Astrocyte (in vitro differentiated cells and primary cell): ENCODE measurements around the gene SETD1B. TPM values are rescaled to one million over a fixed set of nuclear protein-coding genes. Genes with fewer than 3 reads are reported as not detected.

Experiments
- DNase-seq: peaks from one replicate; pipeline ENCODE4 v3.0.0-alpha.2; 2010; ENCODE audit warnings: low read depth
- FAIRE-seq: peaks from 2 replicates; lab custom pipeline; 2011; peaks lifted over from hg19 to GRCh38; lab: Jason Lieb, UNC
- H2AFZ ChIP-seq: 2 replicates; pipeline ENCODE4 v1.6.0; 2012; ENCODE audit warnings: low read depth, low read length, inconsistent platforms
- H3K27ac ChIP-seq: 2 replicates; pipeline ENCODE4 v1.5.1; 2011; ENCODE audit warnings: low read depth, low read length, inconsistent platforms
- H3K27me3 ChIP-seq: 2 replicates; pipeline ENCODE4 v1.6.0; 2011; ENCODE audit warnings: low read length, inconsistent platforms; ENCODE audit not compliant: insufficient read depth
- H3K36me3 ChIP-seq: 2 replicates; pipeline ENCODE4 v1.5.1; 2011; ENCODE audit warnings: low read length, inconsistent platforms; ENCODE audit not compliant: insufficient read depth
- H3K4me1 ChIP-seq: 2 replicates; pipeline ENCODE4 v1.5.1; 2011; ENCODE audit warnings: low read length, inconsistent platforms; ENCODE audit not compliant: insufficient read depth
- H3K4me2 ChIP-seq: 2 replicates; pipeline ENCODE4 v1.6.0; 2012; ENCODE audit warnings: low read length, inconsistent platforms
- H3K4me3 ChIP-seq: 2 replicates; pipeline ENCODE4 v1.5.1; 2011; ENCODE audit warnings: low read depth, mild to moderate bottlenecking, low read length, inconsistent platforms; ENCODE audit not compliant: insufficient read depth
- H3K79me2 ChIP-seq: 2 replicates; pipeline ENCODE4 v1.6.0; 2012; ENCODE audit warnings: mild to moderate bottlenecking, low read length, inconsistent platforms; ENCODE audit not compliant: insufficient read depth
- H3K9ac ChIP-seq: 2 replicates; pipeline ENCODE4 v1.6.0; 2012; ENCODE audit warnings: mild to moderate bottlenecking, low read length, inconsistent platforms
- H3K9me3 ChIP-seq: 2 replicates; pipeline ENCODE4 v1.5.1; 2012; ENCODE audit warnings: low read depth, mild to moderate bottlenecking, low read length, inconsistent platforms; ENCODE audit not compliant: insufficient read depth
- H4K20me1 ChIP-seq: 2 replicates; pipeline ENCODE4 v1.6.0; 2012; ENCODE audit warnings: low read length, inconsistent platforms; ENCODE audit not compliant: insufficient read depth
- H3K27ac Mint-ChIP-seq: one replicate; pipeline ENCODE4 v1.8.0; 2021; ENCODE audit warnings: mild to moderate bottlenecking, mixed read lengths; ENCODE audit not compliant: unreplicated experiment
- H3K27me3 Mint-ChIP-seq: one replicate; pipeline ENCODE4 v1.8.0; 2021; ENCODE audit warnings: low read depth, mixed read lengths; ENCODE audit not compliant: unreplicated experiment
- H3K36me3 Mint-ChIP-seq: one replicate; pipeline ENCODE4 v1.8.0; 2021; ENCODE audit warnings: low read depth, mixed read lengths; ENCODE audit not compliant: unreplicated experiment
- H3K4me1 Mint-ChIP-seq: one replicate; pipeline ENCODE4 v1.8.0; 2021; ENCODE audit warnings: low read depth, mixed read lengths; ENCODE audit not compliant: unreplicated experiment
- H3K4me3 Mint-ChIP-seq: one replicate; pipeline ENCODE4 v1.8.0; 2021; ENCODE audit warnings: mild to moderate bottlenecking, moderate library complexity, mixed read lengths; ENCODE audit not compliant: unreplicated experiment
- H3K9me3 Mint-ChIP-seq: one replicate; pipeline ENCODE4 v1.8.0; 2021; ENCODE audit warnings: mild to moderate bottlenecking, mixed read lengths; ENCODE audit not compliant: unreplicated experiment
- EZH2 ChIP-seq: IDR thresholded peaks from 2 replicates; pipeline ENCODE4 v1.6.1; 2012; ENCODE audit warnings: mild to moderate bottlenecking, low read length, inconsistent platforms; ENCODE audit not compliant: insufficient read depth
- total RNA-seq: library from RNA; stranded (reverse); gene quantifications from 2 replicates; pipeline ENCODE4 v1.2.1, GENCODE V29; 2021
- TF ChIP-seq, protein P1 (sequence below): IDR thresholded peaks from 2 replicates; pipeline ENCODE4 v1.5.1; 2011; ENCODE audit warnings: low read depth, mild to moderate bottlenecking, inconsistent platforms, low read length, moderate library complexity; ENCODE audit not compliant: insufficient read depth

Gene SETD1B
- total RNA-seq, 1 donor from 2014 or later, result 24.0 TPM

DNA sequence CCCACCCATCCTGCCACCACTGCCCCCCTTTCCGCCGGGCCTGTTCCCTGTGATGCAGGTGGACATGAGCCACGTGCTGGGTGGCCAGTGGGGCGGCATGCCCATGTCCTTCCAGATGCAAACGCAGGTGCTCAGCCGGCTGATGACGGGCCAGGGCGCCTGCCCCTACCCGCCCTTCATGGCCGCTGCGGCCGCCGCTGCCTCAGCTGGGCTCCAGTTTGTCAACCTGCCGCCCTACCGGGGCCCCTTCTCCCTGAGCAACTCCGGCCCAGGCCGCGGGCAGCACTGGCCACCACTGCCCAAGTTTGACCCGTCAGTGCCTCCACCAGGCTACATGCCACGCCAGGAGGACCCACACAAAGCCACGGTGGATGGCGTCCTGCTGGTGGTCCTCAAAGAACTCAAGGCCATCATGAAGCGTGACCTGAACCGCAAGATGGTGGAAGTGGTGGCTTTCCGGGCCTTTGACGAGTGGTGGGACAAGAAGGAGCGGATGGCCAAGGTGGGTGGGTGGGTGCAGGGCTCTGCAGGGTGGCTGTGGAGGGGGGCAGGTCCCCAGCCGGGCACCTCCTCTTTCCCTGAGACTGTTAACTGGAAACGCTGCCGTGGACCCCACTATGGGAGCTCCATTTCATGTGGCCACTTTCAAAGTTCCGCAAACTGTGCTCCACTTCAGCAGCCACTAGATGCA lies 10.8 kb downstream of the SETD1B start:
- Mint-ChIP-seq H3K4me1 (peaks cover 4% of the 10 kb centered on the region), H3K27ac (no peak overlapping the region), H3K9me3 (no peaks in the 10 kb centered on the region), H3K36me3 (peaks cover 12% of the 10 kb centered on the region), H3K27me3 (no peaks in the 10 kb centered on the region), H3K4me3 (no peak overlapping the region)
- H3K27me3 ChIP-seq, result no peaks in the 10 kb centered on the region
- FAIRE-seq (no peak), DNase-seq (no peak)
- no peak overlapping the region for H3K4me3 ChIP-seq
- H3K4me2 ChIP-seq, result no peak overlapping the region
- peaks cover 71% of the 10 kb centered on the region for H4K20me1 ChIP-seq
- H2AFZ ChIP-seq, result no peak overlapping the region
- TF ChIP-seq, protein P1, sequence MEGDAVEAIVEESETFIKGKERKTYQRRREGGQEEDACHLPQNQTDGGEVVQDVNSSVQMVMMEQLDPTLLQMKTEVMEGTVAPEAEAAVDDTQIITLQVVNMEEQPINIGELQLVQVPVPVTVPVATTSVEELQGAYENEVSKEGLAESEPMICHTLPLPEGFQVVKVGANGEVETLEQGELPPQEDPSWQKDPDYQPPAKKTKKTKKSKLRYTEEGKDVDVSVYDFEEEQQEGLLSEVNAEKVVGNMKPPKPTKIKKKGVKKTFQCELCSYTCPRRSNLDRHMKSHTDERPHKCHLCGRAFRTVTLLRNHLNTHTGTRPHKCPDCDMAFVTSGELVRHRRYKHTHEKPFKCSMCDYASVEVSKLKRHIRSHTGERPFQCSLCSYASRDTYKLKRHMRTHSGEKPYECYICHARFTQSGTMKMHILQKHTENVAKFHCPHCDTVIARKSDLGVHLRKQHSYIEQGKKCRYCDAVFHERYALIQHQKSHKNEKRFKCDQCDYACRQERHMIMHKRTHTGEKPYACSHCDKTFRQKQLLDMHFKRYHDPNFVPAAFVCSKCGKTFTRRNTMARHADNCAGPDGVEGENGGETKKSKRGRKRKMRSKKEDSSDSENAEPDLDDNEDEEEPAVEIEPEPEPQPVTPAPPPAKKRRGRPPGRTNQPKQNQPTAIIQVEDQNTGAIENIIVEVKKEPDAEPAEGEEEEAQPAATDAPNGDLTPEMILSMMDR, result no peak
- no peak for TF ChIP-seq EZH2
- H3K9ac ChIP-seq, result no peak overlapping the region
- H3K79me2 ChIP-seq, result peaks cover 70% of the 10 kb centered on the region
- peaks cover 22% of the 10 kb centered on the region for H3K36me3 ChIP-seq
- no peaks in the 10 kb centered on the region for H3K9me3 ChIP-seq
- no peak overlapping the region for H3K27ac ChIP-seq
- peaks cover 23% of the 10 kb centered on the region for H3K4me1 ChIP-seq

DNA sequence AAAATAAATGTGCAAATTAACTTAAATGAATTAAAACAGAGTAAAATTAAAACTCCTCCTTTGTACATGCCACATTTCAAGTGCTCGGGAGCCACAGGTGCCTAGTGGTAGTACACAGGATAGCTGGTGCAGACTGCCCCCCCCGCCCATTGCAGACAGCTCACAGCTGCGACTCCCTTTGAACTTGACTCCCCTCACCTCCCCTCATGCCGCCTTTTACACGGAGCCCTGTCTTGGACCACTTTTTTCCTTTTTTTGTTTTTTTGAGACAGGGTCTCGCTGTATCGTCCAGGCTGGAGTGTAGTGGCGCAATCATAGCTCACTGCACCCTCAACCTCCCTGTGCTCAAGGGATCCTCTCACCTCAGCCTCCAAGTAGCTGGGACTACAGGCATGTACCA lies 11.5 kb downstream of the SETD1B start:
- FAIRE-seq (no peak), DNase-seq (no peak)
- Mint-ChIP-seq H3K4me1 (peaks cover 4% of the 10 kb centered on the region), H3K9me3 (no peaks in the 10 kb centered on the region), H3K27ac (no peak overlapping the region), H3K36me3 (peaks cover 9% of the 10 kb centered on the region), H3K27me3 (no peaks in the 10 kb centered on the region), H3K4me3 (no peak overlapping the region)
- H3K9me3 ChIP-seq, result no peaks in the 10 kb centered on the region
- H3K4me2 ChIP-seq, result no peak overlapping the region
- TF ChIP-seq, protein P1, result no peak
- TF ChIP-seq EZH2, result no peak
- H3K36me3 ChIP-seq, result peaks cover 26% of the 10 kb centered on the region
- no peaks in the 10 kb centered on the region for H3K27me3 ChIP-seq
- no peak overlapping the region for H3K9ac ChIP-seq
- no peak overlapping the region for H2AFZ ChIP-seq
- no peak overlapping the region for H3K4me3 ChIP-seq
- peaks cover 63% of the 10 kb centered on the region for H3K79me2 ChIP-seq
- H3K4me1 ChIP-seq, result peaks cover 23% of the 10 kb centered on the region
- H4K20me1 ChIP-seq, result peaks cover 73% of the 10 kb centered on the region
- H3K27ac ChIP-seq, result no peak overlapping the region
